ENCODE measurements around the gene ULBP2. TPM values are rescaled to one million over a fixed set of nuclear protein-coding genes. Genes with fewer than 3 reads are reported as not detected.
"Not testable (repeated sequence)": the region's sequence is repeated elsewhere in the genome, so short reads cannot be mapped to it uniquely, and the experiment has no call there.

ULBP2 gene
- total RNA-seq, 2 donors from 2014 or later = 0.32 to 0.40 TPM

DNA sequence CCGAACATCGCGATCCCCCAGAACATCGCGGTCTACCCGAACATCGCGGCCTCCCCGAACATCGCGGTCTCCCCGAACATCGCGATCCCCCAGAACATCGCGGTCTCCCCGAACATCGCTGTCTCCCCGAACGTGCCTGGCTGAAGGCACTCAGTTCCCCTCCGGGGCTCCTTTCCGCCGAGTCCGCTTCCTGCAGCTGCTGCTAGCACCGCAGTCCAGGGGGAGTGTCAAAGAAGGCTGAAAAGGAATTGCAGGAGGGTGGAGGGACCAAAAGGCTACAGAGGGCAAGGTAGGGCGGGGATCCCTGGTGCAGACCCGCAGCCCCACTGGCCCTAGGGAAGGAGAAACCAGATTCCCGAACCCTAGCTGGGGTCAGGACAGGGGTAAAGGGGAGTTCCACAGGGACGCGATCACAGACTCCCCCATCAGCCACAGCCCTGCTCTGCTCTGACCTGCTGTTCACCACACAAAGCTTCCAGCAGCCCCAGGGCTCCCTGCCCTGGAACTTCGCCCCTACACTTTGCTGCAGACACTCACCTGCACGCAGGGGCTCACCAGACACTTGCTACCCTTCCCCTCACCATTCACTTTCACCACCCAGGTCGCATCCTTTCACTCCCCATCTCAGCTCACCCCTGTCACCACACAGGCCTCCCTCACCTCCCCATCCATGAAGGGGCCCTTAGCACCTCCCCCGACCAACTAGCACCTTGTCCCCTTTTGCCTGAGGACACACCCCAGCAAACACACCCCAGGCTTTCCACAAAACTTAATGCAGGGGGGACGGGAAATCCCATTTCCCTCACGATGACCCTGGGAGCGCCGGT, 23.6 kb downstream of the ULBP2 start:
- Histone ChIP-seq H3K36me3 (no peaks in the 10 kb centered on the region), H3K4me3 (no peak overlapping the region), H3K27ac (no peak overlapping the region), H3K4me1 (replicated peaks) (peaks cover 9% of the 10 kb centered on the region), H3K27me3 (replicated peaks; ENCODE audit: insufficient read depth) (peaks cover 8% of the 10 kb centered on the region), H3K9me3 (no peaks in the 10 kb centered on the region)
- DNase-seq (ENCODE audit: low spot score) = no peak
- 19% methylated on average over 38 of the region's 38 CpGs for WGBS
- intact Hi-C loops (cut with DNase I) = no loop called here
- TF ChIP-seq POLR2A (IDR thresholded peaks at IDR 0.05) (no peak), POLR2AphosphoS5 (IDR thresholded peaks at IDR 0.05) (no peak)
- TF ChIP-seq, protein P1, sequence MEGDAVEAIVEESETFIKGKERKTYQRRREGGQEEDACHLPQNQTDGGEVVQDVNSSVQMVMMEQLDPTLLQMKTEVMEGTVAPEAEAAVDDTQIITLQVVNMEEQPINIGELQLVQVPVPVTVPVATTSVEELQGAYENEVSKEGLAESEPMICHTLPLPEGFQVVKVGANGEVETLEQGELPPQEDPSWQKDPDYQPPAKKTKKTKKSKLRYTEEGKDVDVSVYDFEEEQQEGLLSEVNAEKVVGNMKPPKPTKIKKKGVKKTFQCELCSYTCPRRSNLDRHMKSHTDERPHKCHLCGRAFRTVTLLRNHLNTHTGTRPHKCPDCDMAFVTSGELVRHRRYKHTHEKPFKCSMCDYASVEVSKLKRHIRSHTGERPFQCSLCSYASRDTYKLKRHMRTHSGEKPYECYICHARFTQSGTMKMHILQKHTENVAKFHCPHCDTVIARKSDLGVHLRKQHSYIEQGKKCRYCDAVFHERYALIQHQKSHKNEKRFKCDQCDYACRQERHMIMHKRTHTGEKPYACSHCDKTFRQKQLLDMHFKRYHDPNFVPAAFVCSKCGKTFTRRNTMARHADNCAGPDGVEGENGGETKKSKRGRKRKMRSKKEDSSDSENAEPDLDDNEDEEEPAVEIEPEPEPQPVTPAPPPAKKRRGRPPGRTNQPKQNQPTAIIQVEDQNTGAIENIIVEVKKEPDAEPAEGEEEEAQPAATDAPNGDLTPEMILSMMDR (IDR thresholded peaks at IDR 0.05) = no peak

DNA sequence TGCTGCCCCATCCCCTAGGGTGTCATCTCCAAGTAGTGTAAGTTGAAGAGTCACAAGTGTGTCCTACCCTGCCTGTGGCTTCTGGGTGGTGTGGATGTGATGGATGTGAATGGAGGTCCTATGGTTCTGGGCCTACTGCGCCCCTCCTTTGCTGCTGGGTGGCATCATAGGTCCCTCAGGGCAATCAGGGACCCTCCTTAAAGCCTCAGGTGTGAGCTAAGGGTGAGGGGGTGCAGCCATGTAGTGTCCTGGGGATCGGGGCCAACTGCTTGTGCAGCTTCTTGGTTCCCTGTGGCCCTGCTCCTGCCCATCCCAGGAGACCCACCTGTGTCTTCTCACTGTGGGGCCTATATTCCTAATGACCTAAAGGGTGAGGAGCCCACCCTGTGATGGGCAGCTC, 24.5 kb downstream of the ULBP2 start:
- WGBS = 90% methylated on average over 2 of the region's 2 CpGs
- not testable (repeated sequence) for DNase-seq (ENCODE audit: low spot score)

DNA sequence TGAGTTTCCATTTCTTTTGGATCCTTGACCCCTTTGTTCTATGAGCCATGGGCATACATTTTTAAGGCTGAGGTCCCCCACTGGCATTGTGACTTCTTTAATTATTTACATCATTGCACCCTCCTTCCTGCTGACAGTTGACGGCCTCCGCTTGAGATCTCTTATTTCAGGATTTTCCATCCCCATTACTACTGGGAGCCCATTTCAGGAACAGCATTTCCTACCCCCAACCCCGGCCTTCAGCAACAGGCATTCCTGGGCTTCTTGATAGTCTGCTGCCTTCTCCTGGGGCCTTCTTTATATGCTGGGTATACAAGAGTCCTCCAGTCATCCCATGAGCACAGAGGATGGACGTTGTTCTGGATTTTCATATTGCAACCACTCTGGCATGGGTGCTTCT, 25.8 kb downstream of the ULBP2 start:
- H3K4me3 ChIP-seq = no peak overlapping the region
- H3K36me3 ChIP-seq = no peaks in the 10 kb centered on the region
- intact Hi-C loops (cut with DNase I) = no loop called here
- peaks cover 9% of the 10 kb centered on the region for H3K4me1 ChIP-seq (replicated peaks)
- H3K27me3 ChIP-seq (replicated peaks; ENCODE audit: insufficient read depth) = peaks cover 8% of the 10 kb centered on the region
- no peak for TF ChIP-seq POLR2AphosphoS5 (IDR thresholded peaks at IDR 0.05)
- TF ChIP-seq POLR2A (IDR thresholded peaks at IDR 0.05) = no peak
- TF ChIP-seq, protein P1 (IDR thresholded peaks at IDR 0.05) = no peak
- H3K27ac ChIP-seq = no peak overlapping the region
- no peak for DNase-seq (ENCODE audit: low spot score)
- 95% methylated on average over 4 of the region's 4 CpGs for WGBS
- no peaks in the 10 kb centered on the region for H3K9me3 ChIP-seq

More for the DNA sequence above, 24.5 kb downstream of the ULBP2 start:
- intact Hi-C loops (cut with DNase I); H3K27me3 ChIP-seq (replicated peaks; ENCODE audit: insufficient read depth); H3K4me3 ChIP-seq; H3K27ac ChIP-seq; H3K4me1 ChIP-seq (replicated peaks); H3K9me3 ChIP-seq; H3K36me3 ChIP-seq: not testable (repeated sequence)

- H3K27ac ChIP-seq; H3K27me3 ChIP-seq (replicated peaks; ENCODE audit: insufficient read depth); H3K4me1 ChIP-seq (replicated peaks); H3K9me3 ChIP-seq; H3K36me3 ChIP-seq; H3K4me3 ChIP-seq; intact Hi-C loops (cut with DNase I); DNase-seq (ENCODE audit: low spot score): not testable (repeated sequence)
- WGBS = 64% methylated on average over 2 of the region's 2 CpGs
Measured at GRCh38 chr6:149967999-149968398, 26.2 kb downstream of the ULBP2 start.

- H3K9me3 ChIP-seq; H3K36me3 ChIP-seq; H3K4me1 ChIP-seq (replicated peaks); H3K27ac ChIP-seq; DNase-seq (ENCODE audit: low spot score); H3K4me3 ChIP-seq; H3K27me3 ChIP-seq (replicated peaks; ENCODE audit: insufficient read depth); intact Hi-C loops (cut with DNase I): not testable (repeated sequence)
- 85% methylated on average over 2 of the region's 2 CpGs for WGBS
Measured at GRCh38 chr6:149968909-149969308, 27.1 kb downstream of the ULBP2 start.

DNA sequence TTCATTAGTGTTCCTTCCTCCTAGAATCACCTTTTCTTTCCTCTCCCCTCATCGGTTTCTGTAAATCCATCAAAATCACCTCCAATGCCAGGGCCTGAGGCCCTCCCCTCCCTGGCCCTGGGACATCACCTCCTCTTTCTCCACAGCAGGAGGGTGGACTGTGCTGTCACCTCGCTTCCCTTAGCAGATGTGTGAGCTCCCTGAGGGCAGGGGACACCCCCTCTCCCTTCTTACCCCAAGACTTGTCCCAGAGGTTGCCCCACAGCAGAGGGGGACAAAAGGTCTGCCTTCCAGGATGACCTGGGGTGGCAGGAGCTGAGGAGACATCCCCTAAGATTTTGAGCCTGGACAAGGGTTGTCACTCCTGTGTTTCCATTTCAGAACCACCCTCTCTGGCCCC, 27.8 kb downstream of the ULBP2 start:
- H3K4me1 ChIP-seq (replicated peaks) = no peaks in the 10 kb centered on the region
- H3K9me3 ChIP-seq = no peaks in the 10 kb centered on the region
- no peak overlapping the region for H3K27ac ChIP-seq
- H3K27me3 ChIP-seq (replicated peaks; ENCODE audit: insufficient read depth) = peaks cover 6% of the 10 kb centered on the region
- TF ChIP-seq POLR2AphosphoS5 (IDR thresholded peaks at IDR 0.05) (no peak), POLR2A (IDR thresholded peaks at IDR 0.05) (no peak)
- TF ChIP-seq, protein P1 (IDR thresholded peaks at IDR 0.05) = no peak
- no peaks in the 10 kb centered on the region for H3K36me3 ChIP-seq
- intact Hi-C loops (cut with DNase I) = no loop called here
- no peak overlapping the region for H3K4me3 ChIP-seq
- no peak for DNase-seq (ENCODE audit: low spot score)
- WGBS = 67% methylated on average over 2 of the region's 2 CpGs

- intact Hi-C loops (cut with DNase I); H3K4me1 ChIP-seq (replicated peaks); H3K27me3 ChIP-seq (replicated peaks; ENCODE audit: insufficient read depth); DNase-seq (ENCODE audit: low spot score); H3K27ac ChIP-seq; H3K4me3 ChIP-seq; H3K9me3 ChIP-seq; H3K36me3 ChIP-seq: not testable (repeated sequence)
- WGBS = 48% methylated on average over 6 of the region's 6 CpGs
Measured at GRCh38 chr6:149974394-149974793, 32.6 kb downstream of the ULBP2 start.
